Panc1 (cell line): Measurements from ENCODE around the gene SLF1.

ENCODE experiments used
- POLR2AphosphoS5 ChIP-seq: IDR thresholded peaks from 2 replicates; pipeline ENCODE4 v1.6.1; 2012; ENCODE audit warnings: mild to moderate bottlenecking, low read depth, low read length, moderate library complexity
- TCF7L2 ChIP-seq: IDR thresholded peaks from 2 replicates; pipeline ENCODE4 v1.6.1; 2011; ENCODE audit warnings: mild to moderate bottlenecking, low read depth, low read length, inconsistent platforms
- TF ChIP-seq, protein P1 (sequence below): fragments of 450-650 bp; IDR thresholded peaks from 2 replicates; pipeline ENCODE4 v1.5.1; 2017; ENCODE audit warnings: mild to moderate bottlenecking
- TF ChIP-seq, protein P2 (sequence below), 2 experiments: IDR thresholded peaks; 2 replicates each; pipeline ENCODE4 v1.6.1; 2011 to 2012; ENCODE audit warnings: low read depth in 2 of 2, control low read depth in 1 of 2, low read length in 1 of 2, mild to moderate bottlenecking in 1 of 2, moderate library complexity in 1 of 2; ENCODE audit not compliant: insufficient read depth in 1 of 2

DNA sequence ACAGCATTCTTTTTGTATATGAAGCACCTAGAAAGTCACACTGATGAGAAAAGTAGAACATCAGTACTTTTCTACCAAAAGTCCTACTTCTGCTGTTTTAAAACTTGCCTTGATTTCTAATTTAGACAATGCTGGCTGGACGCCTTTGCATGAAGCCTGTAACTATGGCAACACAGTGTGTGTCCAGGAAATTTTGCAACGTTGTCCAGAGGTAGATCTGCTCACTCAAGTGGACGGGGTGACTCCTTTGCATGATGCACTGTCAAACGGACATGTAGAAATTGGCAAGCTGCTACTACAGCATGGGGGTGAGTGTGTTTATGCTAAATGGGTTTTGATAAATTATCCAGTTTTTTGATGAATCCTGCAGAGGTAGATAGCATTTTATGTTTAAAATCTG lies 73.5 kb downstream of the SLF1 start:
- TF ChIP-seq, protein P1, sequence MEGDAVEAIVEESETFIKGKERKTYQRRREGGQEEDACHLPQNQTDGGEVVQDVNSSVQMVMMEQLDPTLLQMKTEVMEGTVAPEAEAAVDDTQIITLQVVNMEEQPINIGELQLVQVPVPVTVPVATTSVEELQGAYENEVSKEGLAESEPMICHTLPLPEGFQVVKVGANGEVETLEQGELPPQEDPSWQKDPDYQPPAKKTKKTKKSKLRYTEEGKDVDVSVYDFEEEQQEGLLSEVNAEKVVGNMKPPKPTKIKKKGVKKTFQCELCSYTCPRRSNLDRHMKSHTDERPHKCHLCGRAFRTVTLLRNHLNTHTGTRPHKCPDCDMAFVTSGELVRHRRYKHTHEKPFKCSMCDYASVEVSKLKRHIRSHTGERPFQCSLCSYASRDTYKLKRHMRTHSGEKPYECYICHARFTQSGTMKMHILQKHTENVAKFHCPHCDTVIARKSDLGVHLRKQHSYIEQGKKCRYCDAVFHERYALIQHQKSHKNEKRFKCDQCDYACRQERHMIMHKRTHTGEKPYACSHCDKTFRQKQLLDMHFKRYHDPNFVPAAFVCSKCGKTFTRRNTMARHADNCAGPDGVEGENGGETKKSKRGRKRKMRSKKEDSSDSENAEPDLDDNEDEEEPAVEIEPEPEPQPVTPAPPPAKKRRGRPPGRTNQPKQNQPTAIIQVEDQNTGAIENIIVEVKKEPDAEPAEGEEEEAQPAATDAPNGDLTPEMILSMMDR = no peak
- no peak for TF ChIP-seq POLR2AphosphoS5
- TF ChIP-seq TCF7L2 = no peak
- TF ChIP-seq, protein P2, sequence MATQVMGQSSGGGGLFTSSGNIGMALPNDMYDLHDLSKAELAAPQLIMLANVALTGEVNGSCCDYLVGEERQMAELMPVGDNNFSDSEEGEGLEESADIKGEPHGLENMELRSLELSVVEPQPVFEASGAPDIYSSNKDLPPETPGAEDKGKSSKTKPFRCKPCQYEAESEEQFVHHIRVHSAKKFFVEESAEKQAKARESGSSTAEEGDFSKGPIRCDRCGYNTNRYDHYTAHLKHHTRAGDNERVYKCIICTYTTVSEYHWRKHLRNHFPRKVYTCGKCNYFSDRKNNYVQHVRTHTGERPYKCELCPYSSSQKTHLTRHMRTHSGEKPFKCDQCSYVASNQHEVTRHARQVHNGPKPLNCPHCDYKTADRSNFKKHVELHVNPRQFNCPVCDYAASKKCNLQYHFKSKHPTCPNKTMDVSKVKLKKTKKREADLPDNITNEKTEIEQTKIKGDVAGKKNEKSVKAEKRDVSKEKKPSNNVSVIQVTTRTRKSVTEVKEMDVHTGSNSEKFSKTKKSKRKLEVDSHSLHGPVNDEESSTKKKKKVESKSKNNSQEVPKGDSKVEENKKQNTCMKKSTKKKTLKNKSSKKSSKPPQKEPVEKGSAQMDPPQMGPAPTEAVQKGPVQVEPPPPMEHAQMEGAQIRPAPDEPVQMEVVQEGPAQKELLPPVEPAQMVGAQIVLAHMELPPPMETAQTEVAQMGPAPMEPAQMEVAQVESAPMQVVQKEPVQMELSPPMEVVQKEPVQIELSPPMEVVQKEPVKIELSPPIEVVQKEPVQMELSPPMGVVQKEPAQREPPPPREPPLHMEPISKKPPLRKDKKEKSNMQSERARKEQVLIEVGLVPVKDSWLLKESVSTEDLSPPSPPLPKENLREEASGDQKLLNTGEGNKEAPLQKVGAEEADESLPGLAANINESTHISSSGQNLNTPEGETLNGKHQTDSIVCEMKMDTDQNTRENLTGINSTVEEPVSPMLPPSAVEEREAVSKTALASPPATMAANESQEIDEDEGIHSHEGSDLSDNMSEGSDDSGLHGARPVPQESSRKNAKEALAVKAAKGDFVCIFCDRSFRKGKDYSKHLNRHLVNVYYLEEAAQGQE (IDR thresholded peaks at IDR 0.05; ENCODE audit: insufficient read depth in 1 of 2, low read depth in 2 of 2, low read length in 1 of 2) = no peak
